Measurements from ENCODE around the gene CCND1.
"Not testable (repeated sequence)": the region's sequence is repeated elsewhere in the genome, so short reads cannot be mapped to it uniquely, and the experiment has no call there.

CCND1 gene

GRCh38 chr11:69618237-69618636, 22.7 kb upstream of the CCND1 start:
- DNase-seq: no peak

GRCh38 chr11:69620683-69621290, 20.2 kb upstream of the CCND1 start:
- DNase-seq: no peak

GRCh38 chr11:69622097-69622681, 18.8 kb upstream of the CCND1 start:
- not testable (repeated sequence) for DNase-seq

GRCh38 chr11:69624293-69624692, 16.7 kb upstream of the CCND1 start:
- no peak for DNase-seq

DNA sequence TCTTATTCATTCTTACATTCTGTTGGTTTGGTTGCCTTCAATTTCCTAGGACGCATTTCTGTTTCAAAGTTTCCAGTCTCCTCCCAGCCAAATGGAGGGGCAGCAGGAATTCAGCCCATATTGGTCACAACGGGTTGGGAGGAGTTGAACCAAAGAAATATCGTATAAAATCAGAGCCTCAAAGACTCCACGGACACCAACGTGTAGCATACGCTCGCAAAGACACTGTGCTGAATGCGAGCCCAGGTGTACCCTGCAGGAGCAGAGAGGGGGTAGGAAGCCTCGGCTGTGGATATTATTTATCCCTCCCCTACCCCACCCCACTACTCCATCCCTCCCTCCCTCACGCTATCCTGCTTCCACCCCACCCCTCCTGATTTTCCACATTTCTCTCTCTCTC, 15.5 kb upstream of the CCND1 start:
- no peak for DNase-seq

- DNase-seq: no peak
Measured at GRCh38 chr11:69627551-69627950, 13.4 kb upstream of the CCND1 start.

- DNase-seq: no peak
Measured at GRCh38 chr11:69630017-69630416, 10.9 kb upstream of the CCND1 start.

DNA sequence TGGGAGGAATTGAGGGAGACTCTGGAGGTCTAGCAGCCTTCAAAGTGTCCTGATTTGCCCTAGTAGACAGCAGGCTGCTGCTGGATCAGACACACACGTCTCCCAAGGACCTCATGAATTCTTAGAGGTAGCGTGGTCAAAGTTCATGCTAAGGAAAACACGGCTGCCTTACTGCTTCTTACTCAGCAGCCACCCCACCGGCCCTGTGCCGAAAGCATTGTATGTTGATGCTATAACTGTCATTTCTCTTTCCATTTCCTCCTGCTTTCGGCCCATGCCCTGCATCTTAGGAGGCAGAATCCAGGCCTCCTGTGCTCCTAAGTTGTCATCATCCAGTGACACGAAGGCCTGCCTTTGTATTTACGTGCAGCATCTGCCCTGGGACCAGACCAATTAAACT, 10.5 kb upstream of the CCND1 start:
- DNase-seq: no peak

GRCh38 chr11:69632900-69633299, 8.1 kb upstream of the CCND1 start:
- DNase-seq: no peak

GRCh38 chr11:69634069-69634468, 6.9 kb upstream of the CCND1 start:
- no peak for DNase-seq

DNA sequence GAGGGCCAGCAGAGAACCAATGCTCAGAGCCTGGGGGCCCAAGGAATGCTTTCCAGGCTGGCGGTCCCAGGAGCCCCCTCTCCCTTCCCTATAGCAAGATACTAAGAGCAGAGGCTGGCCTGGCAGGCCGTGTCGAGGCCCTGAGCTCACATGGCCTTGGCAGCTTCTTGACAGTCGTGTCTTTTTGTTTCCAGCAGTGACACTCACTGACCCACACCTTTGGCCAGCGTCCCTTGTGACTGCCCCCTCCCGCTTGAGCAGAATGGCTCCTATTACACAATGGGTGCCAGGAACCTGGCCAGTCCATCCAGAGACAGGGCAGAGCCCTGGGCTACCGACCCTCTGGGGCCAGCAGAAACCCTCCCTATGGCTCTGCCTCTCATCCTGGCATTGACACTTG, 6.4 kb upstream of the CCND1 start:
- no peak for DNase-seq

GRCh38 chr11:69635195-69635594, 5.8 kb upstream of the CCND1 start:
- no peak for DNase-seq

GRCh38 chr11:69635804-69636511, 5.0 kb upstream of the CCND1 start:
- DNase-seq: no peak

GRCh38 chr11:69636512-69637197, 4.3 kb upstream of the CCND1 start:
- DNase-seq: no peak

DNA sequence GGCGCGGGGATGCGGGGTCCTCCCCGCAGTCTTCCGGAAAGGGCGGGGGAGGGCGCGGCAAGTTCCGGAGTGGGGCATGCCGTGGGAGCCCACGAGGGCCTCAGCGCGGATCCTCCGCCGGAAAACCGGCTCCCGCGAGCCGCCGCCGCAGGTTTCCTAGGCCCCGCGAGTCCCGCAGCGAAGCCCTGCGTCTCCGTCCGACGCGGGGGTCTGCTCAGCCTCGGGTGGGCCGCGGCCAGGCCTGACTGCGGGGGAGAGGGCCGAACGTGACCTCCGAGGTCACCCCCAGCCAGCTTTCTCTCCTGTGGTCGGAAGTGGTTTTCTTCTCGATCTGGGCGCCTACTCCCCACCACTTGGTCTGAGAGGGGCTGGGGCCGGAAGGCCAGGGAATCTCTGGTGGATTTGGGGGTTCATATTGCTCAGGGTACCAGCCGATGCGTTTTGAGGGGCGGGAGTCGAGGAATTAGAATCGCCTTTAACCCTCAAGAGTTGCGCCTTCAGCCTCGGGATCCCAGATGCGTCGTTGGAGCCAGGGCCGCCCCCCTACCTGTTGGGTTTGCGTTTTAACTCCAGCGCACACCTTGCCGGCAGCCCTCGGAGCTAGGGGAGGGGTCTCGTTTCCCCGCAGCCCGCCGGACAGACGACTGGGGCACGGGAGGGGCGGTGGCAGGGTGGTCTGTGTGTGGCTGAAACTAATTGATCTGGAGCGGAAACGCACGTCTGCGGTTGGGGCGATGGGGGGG, 3.6 kb upstream of the CCND1 start:
- DNase-seq: no peak

DNA sequence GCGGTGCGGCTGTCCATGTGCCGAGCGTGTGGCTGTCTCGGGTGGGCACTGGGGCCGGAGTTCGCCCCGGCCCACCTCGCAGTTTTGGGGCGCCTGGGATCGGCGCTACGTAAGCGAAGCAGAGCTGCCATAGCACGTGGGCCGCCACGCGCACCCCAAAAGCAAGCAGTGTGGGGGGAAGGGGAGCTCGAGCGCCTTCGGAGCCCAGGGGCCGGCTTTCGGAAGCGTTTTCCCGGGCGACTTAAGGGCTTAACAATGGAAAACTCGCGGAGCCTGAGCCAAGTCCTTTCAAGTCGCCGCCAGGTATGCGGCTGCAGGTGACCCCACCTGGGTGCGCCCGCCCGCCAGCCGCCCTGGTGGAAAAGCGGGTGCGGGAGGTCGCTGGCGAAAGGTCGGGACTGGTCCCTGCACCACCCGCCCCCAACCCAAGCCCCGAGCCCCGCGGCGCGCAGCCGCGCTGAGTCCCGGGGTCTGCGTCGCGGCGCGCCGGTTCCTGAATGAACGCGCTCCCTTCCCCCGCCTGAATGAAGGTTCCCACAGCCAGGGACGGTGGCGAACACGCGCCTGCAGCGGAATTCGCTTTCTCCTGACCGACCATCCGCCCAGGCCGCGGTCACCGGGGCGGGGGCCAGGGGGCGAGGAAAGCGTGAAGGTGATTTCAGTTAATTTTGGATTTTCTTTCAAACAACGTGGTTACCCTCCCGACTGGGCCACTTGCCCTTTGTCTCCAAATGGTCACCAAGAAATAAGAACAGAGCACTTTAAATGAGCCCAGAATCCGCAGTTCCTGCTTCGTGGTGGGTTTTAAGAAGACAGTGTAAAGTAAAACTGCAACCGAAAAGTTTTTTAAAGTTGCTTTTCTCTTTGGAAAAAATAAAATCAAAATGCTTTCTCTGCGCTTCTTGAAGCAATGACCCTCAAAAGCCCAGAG, 2.8 kb upstream of the CCND1 start:
- no peak for DNase-seq

GRCh38 chr11:69638941-69639681, 1.8 kb upstream of the CCND1 start:
- no peak for DNase-seq

DNA sequence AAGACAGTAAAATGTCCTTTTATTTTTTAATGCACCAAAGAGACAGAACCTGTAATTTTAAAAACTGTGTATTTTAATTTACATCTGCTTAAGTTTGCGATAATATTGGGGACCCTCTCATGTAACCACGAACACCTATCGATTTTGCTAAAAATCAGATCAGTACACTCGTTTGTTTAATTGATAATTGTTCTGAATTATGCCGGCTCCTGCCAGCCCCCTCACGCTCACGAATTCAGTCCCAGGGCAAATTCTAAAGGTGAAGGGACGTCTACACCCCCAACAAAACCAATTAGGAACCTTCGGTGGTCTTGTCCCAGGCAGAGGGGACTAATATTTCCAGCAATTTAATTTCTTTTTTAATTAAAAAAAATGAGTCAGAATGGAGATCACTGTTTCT, 1.1 kb upstream of the CCND1 start:
- no peak for DNase-seq

DNA sequence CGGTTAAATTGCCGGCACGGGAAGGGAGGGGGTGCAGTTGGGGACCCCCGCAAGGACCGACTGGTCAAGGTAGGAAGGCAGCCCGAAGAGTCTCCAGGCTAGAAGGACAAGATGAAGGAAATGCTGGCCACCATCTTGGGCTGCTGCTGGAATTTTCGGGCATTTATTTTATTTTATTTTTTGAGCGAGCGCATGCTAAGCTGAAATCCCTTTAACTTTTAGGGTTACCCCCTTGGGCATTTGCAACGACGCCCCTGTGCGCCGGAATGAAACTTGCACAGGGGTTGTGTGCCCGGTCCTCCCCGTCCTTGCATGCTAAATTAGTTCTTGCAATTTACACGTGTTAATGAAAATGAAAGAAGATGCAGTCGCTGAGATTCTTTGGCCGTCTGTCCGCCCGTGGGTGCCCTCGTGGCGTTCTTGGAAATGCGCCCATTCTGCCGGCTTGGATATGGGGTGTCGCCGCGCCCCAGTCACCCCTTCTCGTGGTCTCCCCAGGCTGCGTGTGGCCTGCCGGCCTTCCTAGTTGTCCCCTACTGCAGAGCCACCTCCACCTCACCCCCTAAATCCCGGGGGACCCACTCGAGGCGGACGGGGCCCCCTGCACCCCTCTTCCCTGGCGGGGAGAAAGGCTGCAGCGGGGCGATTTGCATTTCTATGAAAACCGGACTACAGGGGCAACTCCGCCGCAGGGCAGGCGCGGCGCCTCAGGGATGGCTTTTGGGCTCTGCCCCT, 529 bp upstream of the CCND1 start:
- DNase-seq: no peak

DNA sequence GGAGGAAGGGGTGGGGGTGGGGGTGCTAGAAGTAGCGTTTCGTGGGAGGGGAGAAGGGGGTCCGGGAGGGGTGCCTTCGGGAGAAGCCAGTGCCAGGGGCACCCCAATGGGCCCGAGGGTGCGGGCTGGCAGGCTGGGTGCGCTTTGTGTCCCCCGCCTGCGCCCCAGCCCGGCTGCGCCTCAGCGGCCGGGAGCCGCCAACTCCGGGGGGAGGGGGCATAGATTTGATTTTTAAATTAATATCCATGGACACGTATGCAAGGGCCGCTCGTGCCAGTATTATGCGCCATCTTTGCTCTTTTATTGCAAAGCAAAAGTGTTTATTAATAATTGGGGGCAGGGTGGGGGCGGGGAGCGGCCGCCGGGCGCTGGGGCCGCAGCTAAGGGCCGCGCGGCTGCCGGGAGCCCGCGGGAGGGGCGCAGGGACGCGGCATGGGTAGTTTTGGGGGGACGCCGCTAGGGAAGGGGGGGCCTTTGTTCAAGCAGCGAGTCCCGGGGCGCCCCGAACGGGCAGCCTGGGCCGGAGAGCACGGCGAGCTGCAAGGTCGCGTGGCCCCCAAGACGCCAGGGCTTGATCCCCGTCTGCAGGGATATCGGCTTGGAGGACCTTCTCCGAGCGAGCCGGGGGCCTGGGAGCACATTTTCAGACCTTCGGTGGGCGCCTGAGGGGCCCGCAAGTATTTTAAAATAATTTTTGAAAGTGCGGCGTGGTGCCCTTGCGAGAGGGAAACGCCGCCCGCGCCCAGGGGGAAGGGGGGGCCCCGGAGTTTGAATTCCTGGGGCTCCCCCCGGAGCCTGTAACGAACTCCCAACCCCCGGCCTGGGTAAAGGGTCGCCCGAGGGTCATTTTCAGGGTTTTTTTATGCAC, 959 bp downstream of the CCND1 start:
- DNase-seq: no peak
